GM11168 (cell line): ENCODE measurements around the gene FBXW7.
"Not testable (repeated sequence)": the region's sequence is repeated elsewhere in the genome, so short reads cannot be mapped to it uniquely, and the experiment has no call there.

ENCODE experiments used
- in situ Hi-C: fragments of 300-500 bp; cut with MboI; formaldehyde crosslinking; loops from one replicate; pipeline ENCODE4 v1.12.0; 2022; ENCODE audit warnings: low sequenced_read_pairs; ENCODE audit not compliant: unreplicated experiment

Gene FBXW7

DNA sequence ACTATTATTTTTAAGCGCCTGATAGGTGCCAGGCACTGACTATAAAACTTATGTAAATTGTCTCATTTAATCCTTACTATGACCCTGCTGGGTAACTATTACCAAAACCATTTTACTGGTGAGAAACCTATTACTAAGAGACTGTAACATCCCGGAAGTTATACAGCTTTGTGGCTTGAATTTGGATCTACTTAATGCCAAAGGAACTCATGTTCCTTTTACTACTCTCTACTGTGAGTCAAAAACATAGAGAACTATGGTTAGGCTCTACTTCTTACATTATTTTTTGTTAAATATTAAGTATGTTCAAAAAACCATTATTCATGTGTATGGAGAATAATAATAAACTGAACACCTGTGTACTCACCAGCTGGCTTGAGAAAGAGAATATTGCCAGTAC is 14.8 kb upstream of the FBXW7 start:
- in situ Hi-C loops: not testable (repeated sequence)

GRCh38 chr4:152545088-152545487 is 9.2 kb upstream of the FBXW7 start:
- in situ Hi-C loops: no loop called here

- in situ Hi-C loops: not testable (repeated sequence)
These were observed 8.6 kb upstream of the FBXW7 start for GRCh38 chr4:152544533-152544932.

DNA sequence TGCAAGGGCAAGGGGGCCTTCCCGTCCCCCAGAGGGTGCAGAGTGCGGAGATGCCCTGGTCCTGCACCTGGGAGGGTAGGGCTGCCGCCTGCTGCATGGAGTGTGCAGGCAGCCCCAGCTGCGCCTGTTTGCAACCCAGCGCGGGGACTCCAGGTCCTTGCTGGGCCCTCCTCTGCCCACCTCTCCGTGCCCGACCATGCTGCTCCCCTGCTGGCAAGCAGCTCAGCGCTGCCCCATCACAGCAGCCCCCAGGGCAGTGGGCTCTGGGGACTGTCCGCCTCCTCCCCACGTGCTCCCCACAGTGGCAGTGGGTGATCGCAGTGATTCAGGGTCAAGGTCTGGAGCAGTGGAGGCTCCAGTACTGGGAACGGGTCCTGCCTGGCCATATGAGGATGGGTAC is 5.0 kb upstream of the FBXW7 start:
- in situ Hi-C loops: no loop called here

DNA sequence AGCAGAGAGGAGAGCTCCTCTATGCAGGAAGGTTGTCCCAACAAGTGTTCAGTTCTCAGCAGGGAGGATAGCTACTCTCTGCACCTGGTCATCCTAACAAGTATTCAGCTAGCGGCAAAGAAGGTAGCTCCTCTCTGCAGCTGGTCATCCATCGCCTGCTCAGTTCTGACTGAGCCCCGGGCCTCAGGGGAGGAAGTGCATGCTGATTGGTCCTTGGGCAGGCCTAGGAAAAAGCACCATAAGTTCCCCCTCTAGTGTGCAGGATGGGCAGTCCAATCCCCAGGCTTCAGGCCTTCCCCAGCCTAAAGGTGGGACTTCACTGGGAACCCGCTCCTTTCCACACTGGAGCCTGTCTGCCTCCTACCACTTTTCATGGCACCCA is 4.4 kb upstream of the FBXW7 start:
- in situ Hi-C loops: no loop called here

GRCh38 chr4:152539556-152540292 is 3.8 kb upstream of the FBXW7 start:
- in situ Hi-C loops: no loop called here

DNA sequence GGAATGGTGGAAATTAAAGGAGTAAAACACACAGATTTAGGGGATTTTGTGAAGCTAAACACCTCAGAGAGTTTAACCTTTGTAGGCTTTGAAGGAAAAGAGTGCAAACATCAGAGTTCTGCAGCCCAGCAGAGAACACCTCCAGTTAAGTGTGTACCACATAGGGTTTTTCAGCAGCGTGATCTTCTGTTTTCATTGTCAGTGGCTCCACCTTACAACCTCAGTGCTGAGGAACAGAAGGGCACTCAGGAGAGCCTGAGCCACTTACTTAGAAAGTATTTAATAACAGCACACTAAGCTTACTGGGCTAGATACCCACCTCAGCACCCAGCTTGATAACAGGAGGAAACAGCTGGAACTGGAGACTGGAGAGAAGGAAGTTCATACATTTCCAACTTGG is 2.0 kb upstream of the FBXW7 start:
- in situ Hi-C loops: no loop called here

DNA sequence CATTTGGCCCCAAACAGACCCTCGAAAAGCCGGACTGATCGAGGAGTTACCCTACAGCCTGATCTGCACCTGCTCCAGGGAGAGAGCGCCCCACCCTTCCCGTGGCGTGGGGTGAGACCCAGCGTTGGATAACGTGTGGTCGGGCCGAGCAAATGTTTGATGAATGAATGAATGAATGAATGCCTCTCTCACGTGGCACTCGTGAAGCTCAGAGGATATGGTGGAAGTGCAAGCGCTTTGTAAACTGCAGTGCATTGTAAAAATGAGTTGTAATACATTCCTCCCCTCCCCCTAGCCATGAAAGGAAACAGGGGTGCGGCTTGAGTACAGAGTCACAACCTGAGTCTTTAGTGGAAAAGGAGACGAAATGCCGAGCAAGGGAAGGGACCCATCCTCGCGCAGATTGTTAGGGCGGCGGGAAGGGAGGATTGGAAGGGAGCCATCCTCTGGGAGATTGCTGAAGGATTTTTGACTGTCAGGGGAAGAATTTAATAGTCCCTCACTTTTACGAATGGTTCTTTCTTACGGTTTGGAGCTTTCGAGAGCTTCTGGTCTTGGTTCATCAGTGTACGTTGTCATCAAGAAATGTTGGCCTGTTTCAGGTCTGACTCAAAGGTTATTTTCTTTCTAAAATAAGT is 772 bp upstream of the FBXW7 start:
- in situ Hi-C loops: no loop called here

GRCh38 chr4:152535360-152535902 is 461 bp downstream of the FBXW7 start:
- in situ Hi-C loops: no loop called here

DNA sequence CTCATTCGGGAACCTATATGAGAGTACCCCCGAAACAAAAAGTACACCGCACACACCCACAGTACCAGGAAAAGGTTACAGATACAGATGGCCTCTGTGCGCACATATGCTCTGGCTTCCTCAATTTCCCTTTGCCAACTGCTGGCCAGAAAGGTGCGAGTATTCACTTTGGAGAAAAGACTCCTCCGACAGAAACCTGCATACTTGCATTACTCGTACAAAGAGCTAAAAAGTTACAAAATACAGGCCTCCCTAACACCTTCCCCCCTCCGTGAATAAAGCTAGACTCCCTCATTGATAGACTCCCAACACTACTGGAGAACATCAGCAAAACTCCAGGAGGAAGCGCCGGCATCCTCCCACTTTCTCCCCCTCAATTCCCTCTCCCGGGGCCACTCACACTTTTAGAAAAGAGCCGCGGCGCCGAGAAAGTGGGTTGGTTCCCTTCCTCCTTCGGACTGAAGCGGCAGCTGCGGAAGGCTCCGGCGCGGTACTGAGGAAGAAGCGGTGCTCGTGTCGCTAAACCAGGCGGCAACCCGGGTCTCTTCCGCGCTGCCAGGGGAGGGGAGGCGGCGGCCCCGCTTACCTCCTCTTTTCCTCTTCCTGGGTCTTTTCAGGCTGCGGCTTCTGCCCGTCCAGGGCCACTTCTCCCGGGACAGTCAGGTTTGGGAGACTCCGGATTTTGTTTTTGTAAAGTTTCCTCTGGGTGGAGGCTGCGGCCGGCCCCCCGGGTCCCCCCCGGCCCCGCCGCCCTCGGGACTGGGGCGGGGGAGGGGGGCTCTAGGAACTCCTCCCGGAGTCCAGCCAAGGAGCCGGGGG is 1.1 kb downstream of the FBXW7 start:
- in situ Hi-C loops: no loop called here

DNA sequence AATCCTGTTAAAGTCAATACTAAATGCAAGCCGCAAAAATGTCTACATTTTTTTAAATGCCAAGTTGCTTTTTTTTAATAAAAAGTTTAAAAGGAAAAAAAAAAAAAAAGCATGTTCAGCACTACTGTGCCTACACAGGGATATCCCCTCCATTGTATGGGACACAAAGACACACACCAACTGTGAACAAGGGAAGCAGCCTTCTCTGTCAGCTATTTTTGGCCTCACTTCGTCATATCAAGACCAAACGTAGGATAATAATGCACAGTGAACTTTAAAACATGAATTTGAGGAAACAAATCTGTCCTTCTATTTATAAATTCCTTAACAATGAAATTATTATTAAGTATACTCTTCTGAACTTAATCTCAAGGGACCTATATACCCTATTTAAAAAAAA is 4.4 kb downstream of the FBXW7 start:
- in situ Hi-C loops: no loop called here

- in situ Hi-C loops: no loop called here
These were observed 5.3 kb downstream of the FBXW7 start for GRCh38 chr4:152530600-152530999.

- in situ Hi-C loops: no loop called here
These were observed 6.0 kb downstream of the FBXW7 start for GRCh38 chr4:152529880-152530279.

DNA sequence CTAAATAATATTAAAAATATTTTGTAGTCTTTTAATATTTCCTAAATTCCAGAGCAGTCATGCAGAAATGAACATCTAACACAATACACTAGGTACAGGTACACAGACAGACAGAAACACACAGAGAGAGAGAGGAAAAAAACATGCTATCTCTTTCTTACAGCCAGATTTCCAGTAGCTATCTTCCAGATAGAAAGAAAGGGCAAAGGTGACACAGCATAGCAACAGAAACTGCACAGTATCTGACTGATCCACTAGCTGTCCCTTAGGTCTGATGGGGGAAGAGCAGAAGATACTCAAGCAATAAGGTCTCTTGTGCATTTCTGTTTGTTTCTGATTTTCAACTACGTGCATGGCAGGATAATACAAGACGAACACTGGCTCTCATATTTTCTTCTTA is 7.8 kb downstream of the FBXW7 start:
- in situ Hi-C loops: no loop called here

DNA sequence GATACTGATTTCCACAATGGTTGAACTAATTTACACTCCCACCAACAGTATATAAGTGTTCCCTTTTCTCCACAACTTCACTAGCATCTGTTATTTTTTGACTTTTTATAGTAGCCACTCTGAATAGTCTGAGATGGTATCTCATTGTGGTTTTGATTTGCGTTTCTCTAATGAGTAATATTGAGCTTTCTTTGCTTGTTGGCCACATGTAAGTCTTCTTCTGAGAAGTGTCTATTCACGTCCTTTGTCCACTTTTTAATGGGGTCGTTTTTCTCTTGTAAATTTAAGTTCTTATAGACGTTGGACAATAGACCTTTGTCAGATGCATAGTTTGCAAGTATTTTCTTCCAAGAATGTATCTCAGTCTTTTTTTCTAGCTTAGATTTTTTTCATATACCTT is 10.0 kb downstream of the FBXW7 start:
- in situ Hi-C loops: no loop called here

- in situ Hi-C loops: no loop called here
These were observed 11.5 kb downstream of the FBXW7 start for GRCh38 chr4:152524427-152524826.

DNA sequence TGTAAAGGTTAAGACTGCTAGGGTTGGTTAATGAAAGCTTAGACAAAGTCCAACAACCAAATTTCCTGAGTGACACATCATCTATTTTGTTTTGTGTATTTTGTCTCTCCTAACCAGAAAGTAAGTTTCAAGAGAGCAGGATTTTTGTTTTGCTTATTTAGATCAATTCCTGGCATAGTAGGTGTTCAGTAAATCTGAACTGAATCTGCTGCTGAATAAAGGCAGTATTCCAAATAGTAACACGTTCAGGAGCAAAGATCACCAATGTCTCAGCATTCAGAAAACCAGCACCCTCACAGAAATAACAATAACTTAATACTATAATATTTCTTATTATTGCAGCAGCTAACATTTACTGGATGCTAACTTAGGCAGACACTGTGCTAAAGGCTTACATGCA is 12.2 kb downstream of the FBXW7 start:
- in situ Hi-C loops: no loop called here

- in situ Hi-C loops: no loop called here
These were observed 13.1 kb downstream of the FBXW7 start for GRCh38 chr4:152522754-152523153.

DNA sequence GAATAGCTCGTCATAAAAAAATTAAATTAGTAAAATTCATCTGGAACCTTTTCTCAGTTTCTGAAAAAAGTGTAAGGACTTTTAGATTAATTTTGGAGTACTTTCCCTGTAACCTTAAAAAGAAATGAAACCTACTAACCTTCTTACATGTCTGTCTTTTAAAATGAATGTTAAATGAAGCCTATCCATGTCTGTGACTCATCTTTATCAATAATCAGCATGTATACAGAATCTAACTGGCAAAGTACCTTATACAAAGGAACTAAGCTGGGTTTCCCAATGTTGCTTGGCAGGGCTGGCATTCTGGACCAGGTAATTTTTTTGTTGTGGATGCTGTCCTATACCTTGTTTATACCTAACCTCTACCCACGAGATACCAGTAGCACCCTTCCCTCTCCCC is 13.6 kb downstream of the FBXW7 start:
- in situ Hi-C loops: no loop called here

DNA sequence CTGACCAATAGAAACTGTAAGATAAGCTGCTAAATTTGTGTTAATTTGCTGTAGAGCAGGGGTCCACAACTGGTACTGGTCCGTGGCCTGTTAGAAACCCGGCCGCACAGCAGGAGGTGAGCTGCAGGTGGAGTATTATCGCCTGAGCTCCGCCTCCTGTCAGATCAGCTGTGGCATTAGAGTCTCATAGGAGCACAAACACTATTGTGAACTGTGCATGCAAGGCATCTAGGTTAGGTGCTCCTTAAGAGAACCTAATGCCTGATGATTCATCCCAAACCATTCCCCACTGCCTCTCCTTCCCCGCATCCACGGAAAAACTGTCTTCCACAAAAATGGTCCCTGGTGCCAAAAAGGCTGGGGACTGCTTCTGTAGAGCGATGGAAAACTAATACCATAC is 19.7 kb downstream of the FBXW7 start:
- in situ Hi-C loops: no loop called here

DNA sequence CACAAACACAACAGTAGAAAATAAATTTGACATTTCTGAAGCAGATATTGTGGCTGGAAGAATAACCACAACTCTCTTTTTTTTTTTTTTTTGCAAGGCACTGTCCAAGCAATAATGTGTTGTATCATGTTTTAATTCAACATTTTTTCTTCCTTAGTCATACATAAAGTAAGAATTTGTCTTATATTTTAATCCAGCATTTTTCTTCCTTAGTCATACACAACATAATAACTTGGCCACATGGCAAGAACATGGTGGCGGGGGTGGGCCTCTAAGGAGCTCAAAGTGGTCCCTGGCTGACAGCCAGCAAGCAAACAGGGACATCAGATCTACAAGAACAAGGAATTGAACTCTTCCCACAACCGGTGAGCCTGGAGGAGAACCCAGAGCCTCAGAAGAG is 20.2 kb downstream of the FBXW7 start:
- in situ Hi-C loops: no loop called here
